Measurements from ENCODE around the gene OR51D1.

GRCh38 chr11:4637662-4638047 lies 378 bp downstream of the OR51D1 start:
- TF ChIP-seq TAF1 (IDR thresholded peaks at IDR 0.05; ENCODE audit: borderline replicate concordance, insufficient read depth, low read length): no peak
- no peak for TF ChIP-seq POLR2AphosphoS5 (IDR thresholded peaks at IDR 0.05; ENCODE audit: low read depth, low read length)
- no peak for TF ChIP-seq SIN3A (IDR thresholded peaks at IDR 0.05; ENCODE audit: borderline replicate concordance, insufficient read depth, low read length)
- no peak for TF ChIP-seq REST (IDR thresholded peaks at IDR 0.05; ENCODE audit: insufficient read depth in 1 of 2, low read depth in 2 of 2, low read length in 2 of 2)

All from PFSK-1 (cell line).